ENCODE results near the gene RXRA.
A peak's percentile ranks its signal among the peaks of the same experiment; 100 is the strongest.

RXRA gene

DNA sequence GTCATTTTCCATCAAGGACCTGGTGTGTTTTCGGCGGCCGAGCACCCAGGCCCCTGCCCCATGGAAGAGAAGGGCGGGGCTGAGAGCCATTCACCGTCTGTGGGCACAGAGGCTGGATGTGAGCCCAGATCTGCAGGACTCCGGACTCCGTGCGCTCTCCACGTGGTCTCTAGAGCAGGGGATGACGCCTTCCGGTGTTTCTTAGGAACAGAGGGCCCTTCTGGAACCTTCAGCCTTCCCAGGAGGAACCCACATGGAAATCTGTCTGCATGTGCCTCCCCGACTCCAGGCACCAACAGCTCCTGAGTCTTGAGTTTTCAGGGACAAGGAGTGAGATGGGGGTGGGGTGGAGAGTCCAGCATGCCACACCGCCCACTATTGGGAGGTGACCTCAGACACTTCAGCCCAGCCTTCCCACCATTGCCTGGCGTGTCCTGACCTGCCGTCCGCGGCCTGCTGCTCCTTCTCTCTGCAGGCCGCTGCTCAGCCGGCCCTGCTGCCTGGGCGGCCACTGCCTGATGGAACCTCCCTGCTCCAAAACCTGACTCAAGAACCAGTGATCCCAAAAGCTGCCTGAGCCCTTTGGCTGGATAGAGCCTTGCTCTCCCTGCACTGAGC, 2.4 kb upstream of the RXRA start:
- Histone ChIP-seq H3K27ac (ENCODE audit: low read depth, low read length) (peak overlapping the region; percentile 77), H3K36me3 (ENCODE audit: control insufficient read depth in 1 of 2, insufficient read depth in 2 of 2, low read length in 2 of 2) (no peaks in the 10 kb centered on the region), H3K4me3 (ENCODE audit: low read depth in 1 of 2, low read length in 2 of 2) (no peak overlapping the region), H3K9me3 (ENCODE audit: control insufficient read depth in 1 of 2, low read length in 2 of 2) (no peaks in the 10 kb centered on the region), H3K9ac (ENCODE audit: low read depth in 1 of 2, low read length in 2 of 2) (peak overlapping the region; percentile 28 to 38), H3K27me3 (ENCODE audit: control insufficient read depth in 1 of 2, insufficient read depth in 2 of 2, low read length in 2 of 2) (no peaks in the 10 kb centered on the region), H3K4me1 (ENCODE audit: control insufficient read depth in 1 of 2, insufficient read depth in 2 of 2, low read length in 2 of 2) (peaks cover 52 to 58% of the 10 kb centered on the region in 2 donors)

DNA sequence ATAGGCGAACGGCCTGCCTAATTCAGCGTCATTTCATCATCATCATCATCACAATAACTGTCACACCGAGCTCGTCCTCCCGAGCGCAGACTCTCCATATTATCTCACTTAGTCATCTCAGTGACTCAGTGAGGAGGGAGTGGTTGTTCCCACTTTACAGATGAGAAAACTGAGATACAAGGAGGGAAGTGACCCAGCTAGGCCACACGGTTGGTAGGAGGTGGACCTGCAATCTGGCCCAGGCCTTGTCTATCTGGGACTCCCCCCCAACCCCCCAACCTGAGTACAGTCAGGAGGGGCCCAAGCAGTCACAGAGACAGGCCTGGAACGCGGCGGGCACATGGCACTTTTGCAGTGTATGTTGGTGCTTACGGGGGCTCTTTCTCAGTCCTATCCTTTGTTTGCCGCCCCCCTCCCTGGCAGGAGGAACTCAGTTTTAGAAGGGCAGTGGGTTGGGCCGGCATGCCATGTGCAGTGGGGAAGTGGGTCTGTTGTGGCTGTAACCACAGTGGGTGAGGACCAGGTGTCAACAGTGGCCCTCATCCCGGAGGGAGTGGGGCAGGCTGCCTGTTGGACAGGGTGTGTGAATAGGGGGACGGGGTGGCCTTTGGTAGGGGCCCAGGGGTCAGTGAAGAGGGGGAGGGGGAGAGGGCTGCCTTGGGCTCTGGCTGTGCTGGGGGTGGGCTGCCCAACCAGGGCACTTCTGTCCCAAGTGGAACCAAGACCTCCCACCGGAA, 1.7 kb upstream of the RXRA start:
- peak overlapping the region in 1 of 2 donors; percentile 92 for H3K4me3 ChIP-seq (ENCODE audit: low read depth in 1 of 2, low read length in 2 of 2)
- H3K27me3 ChIP-seq (ENCODE audit: control insufficient read depth in 1 of 2, insufficient read depth in 2 of 2, low read length in 2 of 2) = no peaks in the 10 kb centered on the region
- H3K27ac ChIP-seq (ENCODE audit: low read depth, low read length) = peak overlapping the region; percentile 98
- H3K9me3 ChIP-seq (ENCODE audit: control insufficient read depth in 1 of 2, low read length in 2 of 2) = no peaks in the 10 kb centered on the region
- no peaks in the 10 kb centered on the region for H3K36me3 ChIP-seq (ENCODE audit: control insufficient read depth in 1 of 2, insufficient read depth in 2 of 2, low read length in 2 of 2)
- peaks cover 59 to 64% of the 10 kb centered on the region in 2 donors for H3K4me1 ChIP-seq (ENCODE audit: control insufficient read depth in 1 of 2, insufficient read depth in 2 of 2, low read length in 2 of 2)
- peak overlapping the region; percentile 28 to 85 for H3K9ac ChIP-seq (ENCODE audit: low read depth in 1 of 2, low read length in 2 of 2)

DNA sequence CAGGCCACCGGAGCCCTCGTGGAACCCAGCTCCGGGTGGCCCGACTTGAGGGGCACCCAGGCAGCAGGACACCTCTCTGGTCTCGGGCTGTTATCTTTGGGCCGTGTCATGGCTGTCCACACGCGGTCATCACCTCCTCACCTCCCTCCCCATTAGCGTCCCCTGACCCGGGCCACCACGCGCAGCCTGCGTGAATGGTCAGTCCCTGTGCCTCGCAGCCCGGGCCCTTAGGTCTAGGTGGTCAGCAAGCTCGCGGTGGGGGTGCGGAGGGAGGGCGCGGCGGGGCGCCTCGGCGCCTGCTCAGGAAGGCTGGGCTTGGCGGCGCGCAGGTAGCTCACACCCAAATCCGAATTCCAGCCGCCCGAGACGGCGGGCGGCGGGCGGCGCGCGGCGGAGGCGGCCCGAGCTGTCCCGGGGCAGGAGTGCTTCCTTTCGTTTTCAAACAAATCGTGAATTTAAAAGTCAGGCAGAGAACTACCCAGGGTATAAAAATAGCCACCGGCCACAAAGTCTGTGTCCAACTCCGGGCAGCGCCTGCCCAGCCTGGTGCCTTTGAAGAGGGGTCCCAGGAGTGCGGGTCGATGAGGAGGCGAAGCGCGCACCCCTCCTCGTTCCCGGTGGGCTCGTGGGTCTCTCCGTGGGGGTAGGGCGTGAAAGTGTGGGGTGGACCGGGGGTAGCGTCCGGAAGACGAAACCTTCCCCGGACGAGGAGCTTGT, 1.0 kb upstream of the RXRA start:
- H3K27ac ChIP-seq (ENCODE audit: low read depth, low read length) = peak overlapping the region; percentile 98
- no peaks in the 10 kb centered on the region for H3K9me3 ChIP-seq (ENCODE audit: control insufficient read depth in 1 of 2, low read length in 2 of 2)
- H3K27me3 ChIP-seq (ENCODE audit: control insufficient read depth in 1 of 2, insufficient read depth in 2 of 2, low read length in 2 of 2) = no peaks in the 10 kb centered on the region
- H3K4me1 ChIP-seq (ENCODE audit: control insufficient read depth in 1 of 2, insufficient read depth in 2 of 2, low read length in 2 of 2) = peaks cover 67 to 72% of the 10 kb centered on the region in 2 donors
- H3K36me3 ChIP-seq (ENCODE audit: control insufficient read depth in 1 of 2, insufficient read depth in 2 of 2, low read length in 2 of 2) = no peaks in the 10 kb centered on the region
- H3K4me3 ChIP-seq (ENCODE audit: low read depth in 1 of 2, low read length in 2 of 2) = peak overlapping the region; percentile 77 to 92
- peak overlapping the region; percentile 85 to 96 for H3K9ac ChIP-seq (ENCODE audit: low read depth in 1 of 2, low read length in 2 of 2)

DNA sequence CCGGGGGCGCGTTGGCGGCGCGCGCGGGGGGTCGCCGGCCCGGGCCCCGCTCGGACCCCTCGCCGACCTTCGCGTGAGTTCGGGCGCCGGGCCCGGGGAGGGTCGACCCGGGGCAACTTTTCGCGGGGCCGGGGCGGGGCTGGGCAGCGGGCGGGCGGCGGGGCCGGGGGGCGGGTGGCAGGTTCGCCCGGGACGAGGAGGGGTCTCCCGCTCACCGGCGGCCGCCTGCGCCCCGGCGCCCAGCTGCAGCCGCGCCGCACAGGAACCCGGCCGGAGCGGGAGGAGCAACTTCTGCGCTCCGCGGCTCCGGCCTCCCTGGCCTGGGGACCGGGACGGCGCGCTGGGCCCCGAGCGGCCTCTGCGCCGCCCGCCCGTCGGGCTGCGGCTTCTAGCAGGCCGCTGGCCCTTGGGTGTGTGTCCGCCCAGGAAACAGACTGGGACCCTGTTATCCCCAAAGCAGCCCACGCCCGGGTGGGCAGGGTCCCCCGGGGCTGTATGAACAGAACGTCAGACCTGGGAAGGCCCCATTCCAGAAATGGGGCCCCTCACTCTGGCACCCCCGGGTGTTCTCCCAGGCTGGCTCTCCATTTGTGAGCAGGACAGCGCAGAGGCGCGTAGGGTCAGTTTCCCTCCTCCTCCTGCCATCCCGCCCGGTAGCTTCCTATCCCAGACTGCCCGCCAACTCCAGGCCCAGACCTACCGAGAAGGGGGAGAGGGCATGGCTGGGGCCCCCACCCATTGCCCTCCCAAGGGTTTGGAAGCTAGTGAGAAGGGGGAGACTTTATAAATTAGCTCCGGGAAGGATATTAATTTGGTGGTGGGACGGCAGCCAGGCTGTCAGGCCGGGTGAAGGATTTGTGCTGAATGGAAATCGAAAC, 708 bp downstream of the RXRA start:
- no peaks in the 10 kb centered on the region for H3K9me3 ChIP-seq (ENCODE audit: control insufficient read depth in 1 of 2, low read length in 2 of 2)
- peak overlapping the region; percentile 45 for H3K27ac ChIP-seq (ENCODE audit: low read depth, low read length)
- no peaks in the 10 kb centered on the region for H3K27me3 ChIP-seq (ENCODE audit: control insufficient read depth in 1 of 2, insufficient read depth in 2 of 2, low read length in 2 of 2)
- peak overlapping the region; percentile 72 to 81 for H3K4me3 ChIP-seq (ENCODE audit: low read depth in 1 of 2, low read length in 2 of 2)
- H3K36me3 ChIP-seq (ENCODE audit: control insufficient read depth in 1 of 2, insufficient read depth in 2 of 2, low read length in 2 of 2) = no peaks in the 10 kb centered on the region
- H3K9ac ChIP-seq (ENCODE audit: low read depth in 1 of 2, low read length in 2 of 2) = peak overlapping the region; percentile 73 to 78
- peaks cover 70 to 77% of the 10 kb centered on the region in 2 donors for H3K4me1 ChIP-seq (ENCODE audit: control insufficient read depth in 1 of 2, insufficient read depth in 2 of 2, low read length in 2 of 2)

DNA sequence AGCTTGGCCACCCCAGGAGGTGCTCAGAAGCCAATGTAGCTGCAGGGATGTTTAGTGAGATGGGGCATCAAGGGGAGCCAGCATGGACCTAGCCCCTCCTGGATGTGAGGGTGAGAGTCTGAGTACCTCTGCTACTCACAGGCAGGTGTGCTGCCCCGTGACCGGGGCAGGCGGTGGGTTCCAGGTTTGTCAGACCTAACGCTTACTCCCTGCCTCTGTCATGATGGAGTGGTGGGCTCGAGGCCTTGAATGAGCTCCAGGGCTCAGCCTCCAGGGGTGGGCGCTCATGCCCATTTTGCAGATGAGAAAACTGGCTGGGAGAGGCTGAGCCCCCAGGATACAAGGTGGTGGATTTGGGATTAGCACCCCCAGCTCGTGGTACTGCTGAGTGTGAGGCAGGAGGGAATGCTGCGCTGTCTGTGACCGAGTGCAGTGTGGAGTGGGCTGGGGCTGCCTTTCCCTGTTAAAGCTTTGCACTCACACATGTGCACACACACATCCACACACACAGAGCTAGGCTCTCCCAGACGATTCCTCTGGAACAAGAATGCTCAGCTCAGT, 1.5 kb downstream of the RXRA start:
- H3K4me3 ChIP-seq (ENCODE audit: low read depth in 1 of 2, low read length in 2 of 2) = peak overlapping the region; percentile 72 to 81
- H3K27me3 ChIP-seq (ENCODE audit: control insufficient read depth in 1 of 2, insufficient read depth in 2 of 2, low read length in 2 of 2) = no peaks in the 10 kb centered on the region
- H3K27ac ChIP-seq (ENCODE audit: low read depth, low read length) = peak overlapping the region; percentile 45
- H3K36me3 ChIP-seq (ENCODE audit: control insufficient read depth in 1 of 2, insufficient read depth in 2 of 2, low read length in 2 of 2) = no peaks in the 10 kb centered on the region
- H3K9me3 ChIP-seq (ENCODE audit: control insufficient read depth in 1 of 2, low read length in 2 of 2) = no peaks in the 10 kb centered on the region
- peak overlapping the region; percentile 73 to 78 for H3K9ac ChIP-seq (ENCODE audit: low read depth in 1 of 2, low read length in 2 of 2)
- peaks cover 70 to 77% of the 10 kb centered on the region in 2 donors for H3K4me1 ChIP-seq (ENCODE audit: control insufficient read depth in 1 of 2, insufficient read depth in 2 of 2, low read length in 2 of 2)

DNA sequence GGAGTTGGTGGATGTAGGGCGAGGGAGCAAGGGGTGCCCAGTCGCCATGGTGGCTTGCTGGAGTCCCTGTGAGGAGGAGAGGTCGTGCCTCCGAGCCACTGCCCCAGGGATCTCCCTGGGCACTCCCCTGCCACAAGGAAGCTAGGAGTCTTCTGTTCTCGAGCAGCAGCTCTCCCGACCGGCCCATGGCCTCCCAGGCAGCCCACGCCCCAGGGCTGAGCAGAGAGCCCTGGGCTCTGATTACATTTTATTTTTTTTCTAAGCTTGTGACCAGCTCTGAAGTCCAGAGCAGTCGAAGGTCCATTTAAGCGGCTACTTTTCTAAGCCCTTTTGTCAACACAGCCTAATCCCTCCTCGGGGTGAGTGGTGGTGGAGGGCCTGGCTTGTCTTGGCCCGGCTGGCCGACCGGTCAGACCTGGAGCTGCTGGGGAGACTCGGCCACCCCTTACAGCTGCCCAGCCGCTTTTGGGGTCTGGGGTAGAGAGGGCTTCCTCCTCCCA, 2.1 kb downstream of the RXRA start:
- H3K36me3 ChIP-seq (ENCODE audit: control insufficient read depth in 1 of 2, insufficient read depth in 2 of 2, low read length in 2 of 2) = no peaks in the 10 kb centered on the region
- peak overlapping the region; percentile 72 to 81 for H3K4me3 ChIP-seq (ENCODE audit: low read depth in 1 of 2, low read length in 2 of 2)
- peak overlapping the region; percentile 73 to 78 for H3K9ac ChIP-seq (ENCODE audit: low read depth in 1 of 2, low read length in 2 of 2)
- peak overlapping the region; percentile 45 for H3K27ac ChIP-seq (ENCODE audit: low read depth, low read length)
- H3K9me3 ChIP-seq (ENCODE audit: control insufficient read depth in 1 of 2, low read length in 2 of 2) = no peaks in the 10 kb centered on the region
- H3K4me1 ChIP-seq (ENCODE audit: control insufficient read depth in 1 of 2, insufficient read depth in 2 of 2, low read length in 2 of 2) = peaks cover 70 to 78% of the 10 kb centered on the region in 2 donors
- H3K27me3 ChIP-seq (ENCODE audit: control insufficient read depth in 1 of 2, insufficient read depth in 2 of 2, low read length in 2 of 2) = no peaks in the 10 kb centered on the region

DNA sequence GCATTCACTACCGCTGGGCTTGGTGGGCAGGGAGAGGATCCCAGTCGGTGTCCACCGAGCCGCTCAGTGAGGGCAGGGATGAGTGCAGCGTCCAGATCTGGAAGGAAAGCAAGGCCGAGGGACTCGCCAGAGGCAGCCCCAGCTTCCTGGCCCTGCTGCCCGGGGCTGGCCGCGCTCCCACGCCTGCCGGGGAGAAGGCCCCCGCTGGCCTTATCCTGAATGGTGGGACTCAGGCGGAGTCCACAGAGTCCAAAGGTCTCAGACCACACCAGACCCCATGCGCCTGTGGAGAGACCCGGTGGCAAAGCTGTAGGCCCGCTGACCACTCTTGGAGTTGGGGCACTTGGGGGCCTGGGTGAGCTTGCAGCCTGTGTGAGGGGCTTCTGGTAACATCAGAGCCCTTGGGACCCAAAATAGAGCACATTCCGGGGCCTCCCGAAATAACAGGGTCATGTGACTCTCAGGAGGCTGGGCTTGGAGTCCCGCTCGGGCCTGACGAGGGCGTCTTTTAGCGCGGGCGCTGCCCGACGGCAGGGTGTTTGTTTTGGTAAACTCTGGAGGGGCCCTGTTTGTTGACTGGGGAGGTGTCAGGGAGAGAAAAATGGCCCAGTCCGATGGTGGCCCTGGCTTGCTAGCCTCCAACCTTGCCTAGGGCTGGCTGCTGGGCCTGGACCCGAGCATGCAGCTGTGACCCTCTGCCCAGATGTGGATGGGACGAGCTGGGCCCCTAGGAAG, 2.8 kb downstream of the RXRA start:
- H3K4me1 ChIP-seq (ENCODE audit: control insufficient read depth in 1 of 2, insufficient read depth in 2 of 2, low read length in 2 of 2) = peaks cover 70 to 77% of the 10 kb centered on the region in 2 donors
- H3K4me3 ChIP-seq (ENCODE audit: low read depth in 1 of 2, low read length in 2 of 2) = peak overlapping the region; percentile 72 to 81

DNA sequence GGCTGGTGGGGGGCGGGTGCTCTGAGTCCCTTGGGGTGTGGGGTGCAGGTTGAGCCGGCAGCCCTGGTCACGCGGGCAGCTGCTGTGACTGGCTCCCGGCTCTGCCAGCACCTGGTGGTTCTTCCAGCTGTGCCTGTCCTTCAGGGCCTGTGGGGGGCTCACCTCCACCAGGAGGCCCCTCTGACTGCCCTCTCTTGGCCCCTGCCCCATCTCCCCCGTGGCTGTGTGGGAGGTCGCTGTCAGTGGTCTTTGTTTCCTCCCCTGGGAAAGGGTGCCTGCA, 3.3 kb downstream of the RXRA start:
- no peaks in the 10 kb centered on the region for H3K27me3 ChIP-seq (ENCODE audit: control insufficient read depth in 1 of 2, insufficient read depth in 2 of 2, low read length in 2 of 2)
- H3K4me1 ChIP-seq (ENCODE audit: control insufficient read depth in 1 of 2, insufficient read depth in 2 of 2, low read length in 2 of 2) = peaks cover 70 to 77% of the 10 kb centered on the region in 2 donors
- H3K9me3 ChIP-seq (ENCODE audit: control insufficient read depth in 1 of 2, low read length in 2 of 2) = no peaks in the 10 kb centered on the region
- H3K27ac ChIP-seq (ENCODE audit: low read depth, low read length) = peak overlapping the region; percentile 45
- peak overlapping the region; percentile 73 to 78 for H3K9ac ChIP-seq (ENCODE audit: low read depth in 1 of 2, low read length in 2 of 2)
- H3K36me3 ChIP-seq (ENCODE audit: control insufficient read depth in 1 of 2, insufficient read depth in 2 of 2, low read length in 2 of 2) = no peaks in the 10 kb centered on the region
- H3K4me3 ChIP-seq (ENCODE audit: low read depth in 1 of 2, low read length in 2 of 2) = peak overlapping the region; percentile 72 to 81

More for the DNA sequence above, 2.8 kb downstream of the RXRA start:
- peak overlapping the region; percentile 73 to 78 for H3K9ac ChIP-seq (ENCODE audit: low read depth in 1 of 2, low read length in 2 of 2)
- H3K27me3 ChIP-seq (ENCODE audit: control insufficient read depth in 1 of 2, insufficient read depth in 2 of 2, low read length in 2 of 2) = no peaks in the 10 kb centered on the region
- no peaks in the 10 kb centered on the region for H3K36me3 ChIP-seq (ENCODE audit: control insufficient read depth in 1 of 2, insufficient read depth in 2 of 2, low read length in 2 of 2)
- H3K9me3 ChIP-seq (ENCODE audit: control insufficient read depth in 1 of 2, low read length in 2 of 2) = no peaks in the 10 kb centered on the region
- peak overlapping the region; percentile 45 for H3K27ac ChIP-seq (ENCODE audit: low read depth, low read length)

DNA sequence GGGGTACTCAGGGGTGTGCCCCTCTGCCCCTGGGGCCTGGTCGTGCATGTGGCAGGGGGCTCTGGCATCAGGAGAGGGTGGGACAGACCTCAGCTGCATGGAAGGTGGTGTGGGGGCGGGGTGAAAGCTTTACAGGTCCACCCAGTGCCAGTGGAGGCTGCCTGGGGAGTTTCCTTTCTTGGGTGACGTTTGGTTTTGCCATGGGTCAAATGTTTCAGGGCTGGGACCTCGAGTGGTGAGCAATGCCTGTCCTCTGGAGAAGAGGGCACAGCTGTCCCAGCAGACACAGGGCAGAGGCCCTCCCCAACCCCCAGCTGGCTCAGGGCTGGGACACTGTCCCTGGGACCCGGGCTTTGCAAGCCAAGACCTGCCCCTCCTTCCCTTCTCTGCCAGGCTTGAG, 3.6 kb downstream of the RXRA start:
- Histone ChIP-seq H3K9me3 (ENCODE audit: control insufficient read depth in 1 of 2, low read length in 2 of 2) (no peaks in the 10 kb centered on the region), H3K27ac (ENCODE audit: low read depth, low read length) (peak overlapping the region; percentile 45), H3K4me3 (ENCODE audit: low read depth in 1 of 2, low read length in 2 of 2) (peak overlapping the region; percentile 72 to 81), H3K9ac (ENCODE audit: low read depth in 1 of 2, low read length in 2 of 2) (peak overlapping the region; percentile 73 to 78), H3K36me3 (ENCODE audit: control insufficient read depth in 1 of 2, insufficient read depth in 2 of 2, low read length in 2 of 2) (no peaks in the 10 kb centered on the region), H3K4me1 (ENCODE audit: control insufficient read depth in 1 of 2, insufficient read depth in 2 of 2, low read length in 2 of 2) (peaks cover 70 to 77% of the 10 kb centered on the region in 2 donors), H3K27me3 (ENCODE audit: control insufficient read depth in 1 of 2, insufficient read depth in 2 of 2, low read length in 2 of 2) (no peaks in the 10 kb centered on the region)

Measured in duodenal mucosa (tissue), 2 donors.